ENCODE results near the gene ETV4.
"Not testable (repeated sequence)": the region's sequence is repeated elsewhere in the genome, so short reads cannot be mapped to it uniquely, and the experiment has no call there.

ETV4 gene

GRCh38 chr17:43509440-43509839, 36.7 kb downstream of the ETV4 start:
- DNase-seq = not testable (repeated sequence)

- DNase-seq = no peak
Measured at GRCh38 chr17:43490621-43491020, 55.5 kb downstream of the ETV4 start.

- peak; percentile 98 for DNase-seq
Measured at GRCh38 chr17:43483674-43484551, 62.2 kb downstream of the ETV4 start, which contains the start of gene DHX8. DHX8 (plus strand) TSS chr17:43483975; CDS start chr17:43484038, 63 bp downstream.

GRCh38 chr17:43482103-43483012, 63.8 kb downstream of the ETV4 start:
- DNase-seq = no peak

GRCh38 chr17:43479948-43480347, 66.2 kb downstream of the ETV4 start:
- no peak for DNase-seq

All from NCI-H146 (cell line).